A204.1 (cell line): ENCODE measurements around the gene DAG1.

Experiments
- FAIRE-seq: peaks from 2 replicates; lab custom pipeline; 2012; peaks lifted over from hg19 to GRCh38; lab: Jason Lieb, UNC

DAG1 gene

GRCh38 chr3:49554633-49555265 lies 84.7 kb downstream of the DAG1 start:
- no peak for FAIRE-seq

- no peak for FAIRE-seq
Measured at GRCh38 chr3:49556500-49557275, 86.6 kb downstream of the DAG1 start.

- no peak for FAIRE-seq
Measured at GRCh38 chr3:49563040-49563578, 93.0 kb downstream of the DAG1 start.

- no peak for FAIRE-seq
Measured at GRCh38 chr3:49563766-49564165, 93.7 kb downstream of the DAG1 start.

GRCh38 chr3:49566312-49566711 lies 96.2 kb downstream of the DAG1 start:
- no peak for FAIRE-seq

GRCh38 chr3:49567406-49567805 lies 97.3 kb downstream of the DAG1 start:
- FAIRE-seq: no peak

GRCh38 chr3:49568965-49569364 lies 98.9 kb downstream of the DAG1 start:
- FAIRE-seq: no peak

GRCh38 chr3:49570028-49570654 lies 100.1 kb downstream of the DAG1 start:
- no peak for FAIRE-seq

- FAIRE-seq: no peak
Measured at GRCh38 chr3:49582177-49582576, 112.1 kb downstream of the DAG1 start.
